GM12873 (cell line): ENCODE measurements around the gene RNF187.
A peak's percentile ranks its signal among the peaks of the same experiment; 100 is the strongest.

Experiments used
- TF ChIP-seq, protein P1 (sequence below): IDR thresholded peaks from 2 replicates; pipeline ENCODE4 v1.5.1; 2012; ENCODE audit warnings: low read depth, mild to moderate bottlenecking, moderate library complexity, low read length, control low read depth; ENCODE audit not compliant: insufficient read depth; ENCODE audit errors: missing control alignments

The RNF187 gene

DNA sequence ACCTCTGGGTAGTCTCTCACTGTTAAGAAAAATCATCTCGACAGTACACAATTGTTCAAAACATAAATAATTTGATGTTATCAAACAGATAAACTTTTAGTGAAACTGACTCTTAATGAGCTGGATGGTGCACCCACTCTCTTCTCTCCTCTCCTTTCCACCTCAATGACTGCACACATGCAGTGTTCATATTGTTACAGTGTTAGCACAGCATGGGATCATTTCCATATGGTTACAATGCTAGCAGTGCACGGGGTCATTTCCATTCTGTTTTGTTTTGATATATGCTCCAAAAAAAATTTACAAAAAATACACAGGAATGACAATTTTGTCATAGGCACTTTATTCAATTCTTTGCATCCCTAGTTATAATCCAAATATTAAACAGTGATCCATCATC, 26.4 kb upstream of the RNF187 start:
- TF ChIP-seq, protein P1, sequence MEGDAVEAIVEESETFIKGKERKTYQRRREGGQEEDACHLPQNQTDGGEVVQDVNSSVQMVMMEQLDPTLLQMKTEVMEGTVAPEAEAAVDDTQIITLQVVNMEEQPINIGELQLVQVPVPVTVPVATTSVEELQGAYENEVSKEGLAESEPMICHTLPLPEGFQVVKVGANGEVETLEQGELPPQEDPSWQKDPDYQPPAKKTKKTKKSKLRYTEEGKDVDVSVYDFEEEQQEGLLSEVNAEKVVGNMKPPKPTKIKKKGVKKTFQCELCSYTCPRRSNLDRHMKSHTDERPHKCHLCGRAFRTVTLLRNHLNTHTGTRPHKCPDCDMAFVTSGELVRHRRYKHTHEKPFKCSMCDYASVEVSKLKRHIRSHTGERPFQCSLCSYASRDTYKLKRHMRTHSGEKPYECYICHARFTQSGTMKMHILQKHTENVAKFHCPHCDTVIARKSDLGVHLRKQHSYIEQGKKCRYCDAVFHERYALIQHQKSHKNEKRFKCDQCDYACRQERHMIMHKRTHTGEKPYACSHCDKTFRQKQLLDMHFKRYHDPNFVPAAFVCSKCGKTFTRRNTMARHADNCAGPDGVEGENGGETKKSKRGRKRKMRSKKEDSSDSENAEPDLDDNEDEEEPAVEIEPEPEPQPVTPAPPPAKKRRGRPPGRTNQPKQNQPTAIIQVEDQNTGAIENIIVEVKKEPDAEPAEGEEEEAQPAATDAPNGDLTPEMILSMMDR: no peak

DNA sequence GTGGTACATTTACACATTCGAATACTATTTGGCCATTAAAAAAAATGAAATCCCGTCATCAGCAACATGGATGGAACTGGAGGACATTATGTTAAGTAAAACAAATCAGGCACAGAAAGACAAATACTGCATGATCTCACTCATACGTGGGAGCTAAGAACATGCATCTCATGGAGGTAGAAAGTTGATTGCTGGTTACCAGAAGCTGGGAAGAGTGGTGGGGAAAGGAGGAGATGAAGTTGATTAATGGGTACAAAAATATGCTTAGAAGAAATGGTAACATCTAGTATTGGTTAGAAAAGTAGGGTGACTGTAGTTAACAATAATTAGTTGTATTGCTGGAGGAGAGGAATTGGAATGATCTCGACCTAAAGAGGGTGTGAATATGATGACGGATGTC, 24.6 kb upstream of the RNF187 start:
- TF ChIP-seq, protein P1: no peak

DNA sequence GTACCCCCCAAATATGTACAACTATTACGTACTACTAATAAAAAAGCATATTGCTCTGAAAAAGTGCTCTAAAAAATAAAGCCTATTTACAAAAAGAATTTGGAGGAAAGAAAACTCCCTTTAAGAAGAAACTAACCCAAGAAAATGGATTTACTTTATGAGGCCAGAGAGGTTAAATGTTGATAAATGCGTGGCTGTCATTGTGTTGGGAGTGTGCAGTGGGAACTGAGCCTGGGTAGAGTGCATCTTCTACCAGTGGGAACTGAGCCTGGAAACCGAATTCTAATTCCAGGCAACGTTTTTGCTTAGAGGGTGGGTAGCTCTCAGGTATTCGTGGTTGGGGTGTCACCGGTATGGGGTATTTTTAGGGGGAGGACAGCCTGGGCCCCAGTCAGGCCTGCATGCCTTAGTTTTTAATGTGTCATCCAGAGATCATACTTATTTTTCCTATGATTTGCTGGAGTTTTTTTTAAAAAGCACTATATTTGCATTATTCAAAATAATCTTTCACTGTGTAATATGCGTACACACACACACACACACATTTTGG, 24.1 kb upstream of the RNF187 start:
- TF ChIP-seq, protein P1: no peak

DNA sequence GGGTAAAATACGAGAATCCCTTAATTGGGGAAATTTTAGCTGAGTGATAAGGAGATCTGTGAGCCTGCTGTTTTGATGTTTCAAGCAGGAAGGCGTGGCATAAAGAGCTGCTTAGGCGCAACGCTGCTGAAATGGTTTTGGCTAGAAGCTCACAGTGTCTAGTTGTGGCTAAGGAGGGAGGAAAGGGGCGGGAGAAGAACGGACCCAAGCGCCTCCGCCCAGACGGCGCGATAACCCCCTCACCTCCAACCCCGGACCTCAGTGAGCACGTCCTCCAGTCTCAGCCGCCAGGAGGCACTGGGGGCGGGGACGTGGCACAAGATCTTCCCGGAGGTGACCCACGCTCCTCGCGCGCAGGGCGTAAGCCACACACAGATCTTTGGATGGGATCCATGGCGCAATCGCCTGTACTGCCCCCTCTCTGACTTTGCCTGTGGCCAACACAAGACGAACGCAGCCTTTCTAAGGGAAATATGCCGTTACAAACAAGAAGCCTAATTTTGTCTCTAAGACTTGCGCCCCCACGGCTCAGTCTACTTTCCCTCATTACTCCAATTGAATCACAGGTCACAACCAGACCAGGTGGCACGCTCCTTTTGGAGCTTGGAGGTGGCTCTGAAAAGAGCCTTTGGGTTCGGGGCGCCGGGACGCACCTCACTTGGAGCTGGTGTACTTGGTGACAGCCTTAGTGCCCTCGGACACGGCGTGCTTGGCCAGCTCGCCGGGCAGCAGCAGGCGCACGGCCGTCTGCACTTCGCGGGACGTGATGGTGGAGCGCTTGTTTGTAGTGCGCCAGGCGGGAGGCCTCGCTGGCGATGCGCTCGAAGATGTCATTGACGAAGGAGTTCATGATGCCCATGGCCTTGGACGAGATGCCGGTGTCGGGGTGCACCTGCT, 23.4 kb upstream of the RNF187 start:
- TF ChIP-seq, protein P1: peak; percentile 37

DNA sequence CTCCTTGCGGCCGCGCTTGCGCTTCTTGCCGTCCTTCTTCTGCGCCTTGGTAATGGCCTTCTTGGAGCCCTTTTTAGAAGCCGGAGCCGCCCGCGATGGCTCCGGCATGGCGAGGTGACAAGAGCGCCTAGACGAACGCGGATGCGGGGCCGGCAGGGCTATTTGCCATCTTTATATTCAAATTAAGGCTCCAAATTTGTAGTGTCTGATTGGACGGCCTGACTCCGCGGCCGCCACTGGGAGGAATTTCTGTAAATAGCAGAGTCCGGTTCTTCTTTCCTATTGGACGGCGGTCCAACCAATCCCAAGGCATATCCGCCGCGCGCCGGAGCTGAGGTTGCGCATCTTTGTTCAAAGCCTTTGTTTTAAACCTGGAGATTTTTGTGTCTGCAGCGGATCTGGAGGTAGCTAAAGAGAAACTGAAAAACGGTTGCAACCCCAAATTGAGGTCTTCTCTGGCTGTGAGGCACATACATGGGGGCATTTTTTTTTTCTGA, 22.6 kb upstream of the RNF187 start:
- TF ChIP-seq, protein P1: no peak

DNA sequence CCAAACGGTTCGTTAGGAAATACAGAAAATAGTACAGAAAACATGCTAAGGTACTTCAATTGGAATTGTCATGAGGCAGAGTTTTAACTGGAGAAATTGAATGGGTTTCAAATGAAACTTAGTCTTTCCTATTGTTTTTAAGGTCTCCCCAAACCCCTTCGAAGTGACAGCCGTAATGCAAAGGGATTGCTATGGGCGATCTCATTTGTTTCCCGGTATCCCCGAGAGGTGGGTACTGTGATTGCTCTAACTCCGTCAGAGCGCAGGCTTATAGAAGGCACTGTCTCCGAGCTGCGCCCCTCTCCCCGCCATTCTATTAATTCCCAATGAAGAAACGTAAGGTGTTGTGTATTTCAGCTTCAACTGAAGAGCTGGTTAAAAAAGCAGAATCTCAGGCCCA, 22.0 kb upstream of the RNF187 start:
- TF ChIP-seq, protein P1: no peak

DNA sequence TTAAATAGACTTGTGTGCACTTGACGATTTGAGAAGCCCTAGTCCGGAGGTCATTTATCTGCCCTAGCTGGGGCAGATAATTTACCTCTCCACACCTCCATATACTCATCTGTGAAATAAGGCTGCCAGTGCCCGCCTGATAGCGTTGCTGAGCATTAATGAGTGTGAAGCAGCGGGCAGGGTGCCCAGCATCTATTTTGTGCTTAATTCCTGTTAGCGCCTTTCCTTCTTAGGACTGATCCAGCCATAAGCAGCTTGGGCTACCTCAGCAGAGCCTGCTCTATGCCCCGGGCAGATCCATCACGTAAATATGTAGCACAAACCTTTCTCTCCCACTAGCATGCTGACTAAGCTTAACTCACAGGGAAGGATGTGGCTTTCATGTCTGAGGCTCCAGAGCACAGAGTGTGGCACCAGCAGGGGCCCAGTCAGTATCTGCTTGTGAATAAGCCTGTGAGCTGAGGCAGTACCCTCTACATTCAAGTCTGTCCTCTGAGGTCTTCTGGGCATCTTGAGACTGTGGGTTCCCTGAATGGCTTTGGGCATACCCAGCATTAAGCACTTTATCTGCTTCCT, 21.5 kb upstream of the RNF187 start:
- TF ChIP-seq, protein P1: no peak
